Astrocyte (in vitro differentiated cells and primary cell): Measurements from ENCODE around the gene STX7.

Experiments
- CTCF ChIP-seq: IDR thresholded peaks from 2 replicates; pipeline ENCODE4 v1.5.1; 2011; ENCODE audit warnings: low read depth, mild to moderate bottlenecking, inconsistent platforms, low read length, moderate library complexity; ENCODE audit not compliant: insufficient read depth
- EZH2 ChIP-seq: IDR thresholded peaks from 2 replicates; pipeline ENCODE4 v1.6.1; 2012; ENCODE audit warnings: mild to moderate bottlenecking, low read length, inconsistent platforms; ENCODE audit not compliant: insufficient read depth

- TF ChIP-seq CTCF, result no peak
- TF ChIP-seq EZH2, result no peak
Observed at GRCh38 chr6:132414322-132414721, 98.6 kb downstream of the STX7 start.
